Keratinocyte (primary cell): ENCODE measurements around the gene CACNB2.

Experiments used
- CTCF ChIP-seq, 3 experiments: IDR thresholded peaks in 1 of 3; conservative IDR thresholded peaks in 1 of 3; optimal IDR thresholded peaks in 1 of 3; 2 replicates in 2 of 3; 3 replicates in 1 of 3; pipeline versions ENCODE3 to v1.5.1; 2011; ENCODE audit warnings: low read length in 3 of 3, mild to moderate bottlenecking in 3 of 3, moderate library complexity in 2 of 3, control low read depth in 1 of 3, inconsistent platforms in 1 of 3; ENCODE audit not compliant: insufficient read depth in 2 of 3; ENCODE audit errors: extremely low read depth in 1 of 3
- EZH2 ChIP-seq: IDR thresholded peaks from one replicate; pipeline ENCODE4 v1.6.1; 2012; ENCODE audit warnings: inconsistent platforms, mild to moderate bottlenecking, low read length, moderate library complexity

GRCh38 chr10:18109341-18109870 is 30.8 kb upstream of the CACNB2 start:
- TF ChIP-seq CTCF (optimal IDR thresholded peaks at IDR 0.05 in 1 of 3, IDR thresholded peaks at IDR 0.05 in 1 of 3, conservative IDR thresholded peaks at IDR 0.05 in 1 of 3; ENCODE audit: extremely low read depth in 1 of 3, insufficient read depth in 2 of 3, low read length in 3 of 3) (no peak), EZH2 (no peak)
